ENCODE measurements around the gene CDKL1. TPM values are rescaled to one million over a fixed set of nuclear protein-coding genes. Genes with fewer than 3 reads are reported as not detected.

CDKL1 gene
- total RNA-seq, 1 donor from 2014 or later = 5.4 TPM

DNA sequence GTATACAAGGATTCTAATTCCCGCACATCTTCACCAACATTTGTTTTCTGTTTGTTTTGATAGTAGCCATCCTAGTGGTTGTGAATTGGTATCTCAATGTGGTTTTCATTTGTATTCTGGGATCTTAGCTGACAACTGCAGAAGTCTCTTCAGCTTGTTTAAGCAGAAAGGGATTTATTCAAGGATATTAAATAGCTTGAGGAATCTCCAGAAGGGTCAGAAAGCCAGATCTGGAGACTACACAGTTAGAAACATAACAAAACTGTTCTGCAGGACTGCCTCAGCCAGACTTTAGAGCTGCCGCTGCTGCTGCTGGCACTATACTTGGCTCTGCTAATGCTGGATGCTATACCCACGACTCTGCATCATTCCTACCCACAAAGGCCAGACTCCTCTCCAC is 13.4 kb upstream of the CDKL1 start:
- Mint-ChIP-seq H3K36me3 (ENCODE audit: low read depth, unreplicated experiment) (peaks cover 12% of the 10 kb centered on the region), H3K4me1 (ENCODE audit: low read depth, unreplicated experiment) (peaks cover 9% of the 10 kb centered on the region), H3K27me3 (ENCODE audit: low read depth, unreplicated experiment) (no peaks in the 10 kb centered on the region), H3K27ac (ENCODE audit: unreplicated experiment) (no peak overlapping the region), H3K9me3 (ENCODE audit: unreplicated experiment) (peaks cover 2% of the 10 kb centered on the region), H3K4me3 (ENCODE audit: unreplicated experiment) (no peak overlapping the region)
- Histone ChIP-seq H3K27me3 (ENCODE audit: insufficient read depth, low read length) (no peaks in the 10 kb centered on the region), H4K20me1 (ENCODE audit: insufficient read depth, low read length) (no peaks in the 10 kb centered on the region), H2AFZ (ENCODE audit: low read depth, low read length) (no peak overlapping the region), H3K4me3 (ENCODE audit: insufficient read depth, low read depth, low read length) (no peak overlapping the region), H3K9ac (ENCODE audit: low read length) (no peak overlapping the region), H3K27ac (ENCODE audit: low read depth, low read length) (no peak overlapping the region), H3K36me3 (ENCODE audit: insufficient read depth, low read length) (no peaks in the 10 kb centered on the region), H3K4me1 (ENCODE audit: insufficient read depth, low read length) (no peaks in the 10 kb centered on the region), H3K9me3 (ENCODE audit: insufficient read depth, low read depth, low read length) (no peaks in the 10 kb centered on the region), H3K79me2 (ENCODE audit: insufficient read depth, low read length) (no peaks in the 10 kb centered on the region), H3K4me2 (ENCODE audit: low read length) (no peak overlapping the region)
- TF ChIP-seq CTCF (IDR thresholded peaks at IDR 0.05; ENCODE audit: insufficient read depth, low read depth, low read length) = no peak
- TF ChIP-seq EZH2 (IDR thresholded peaks at IDR 0.05; ENCODE audit: insufficient read depth, low read length) = no peak
- FAIRE-seq (no peak), DNase-seq (ENCODE audit: low read depth) (no peak)

- peak; percentile 10 for DNase-seq (ENCODE audit: low read depth)
- Mint-ChIP-seq H3K36me3 (ENCODE audit: low read depth, unreplicated experiment) (peaks cover 8% of the 10 kb centered on the region), H3K9me3 (ENCODE audit: unreplicated experiment) (peaks cover 2% of the 10 kb centered on the region), H3K27me3 (ENCODE audit: low read depth, unreplicated experiment) (no peaks in the 10 kb centered on the region), H3K27ac (ENCODE audit: unreplicated experiment) (no peak overlapping the region), H3K4me1 (ENCODE audit: low read depth, unreplicated experiment) (peaks cover 11% of the 10 kb centered on the region), H3K4me3 (ENCODE audit: unreplicated experiment) (no peak overlapping the region)
- Histone ChIP-seq H3K4me3 (ENCODE audit: insufficient read depth, low read depth, low read length) (no peak overlapping the region), H3K36me3 (ENCODE audit: insufficient read depth, low read length) (no peaks in the 10 kb centered on the region), H4K20me1 (ENCODE audit: insufficient read depth, low read length) (no peaks in the 10 kb centered on the region), H2AFZ (ENCODE audit: low read depth, low read length) (no peak overlapping the region), H3K9me3 (ENCODE audit: insufficient read depth, low read depth, low read length) (no peaks in the 10 kb centered on the region), H3K9ac (ENCODE audit: low read length) (no peak overlapping the region), H3K79me2 (ENCODE audit: insufficient read depth, low read length) (no peaks in the 10 kb centered on the region), H3K4me1 (ENCODE audit: insufficient read depth, low read length) (no peaks in the 10 kb centered on the region), H3K27ac (ENCODE audit: low read depth, low read length) (no peak overlapping the region), H3K27me3 (ENCODE audit: insufficient read depth, low read length) (no peaks in the 10 kb centered on the region), H3K4me2 (ENCODE audit: low read length) (no peak overlapping the region)
- TF ChIP-seq CTCF (IDR thresholded peaks at IDR 0.05; ENCODE audit: insufficient read depth, low read depth, low read length) (no peak), EZH2 (IDR thresholded peaks at IDR 0.05; ENCODE audit: insufficient read depth, low read length) (no peak)
- peak; percentile 86 for FAIRE-seq
Observed at GRCh38 chr14:50407111-50407812, 10.6 kb upstream of the CDKL1 start.

GRCh38 chr14:50403419-50403818 is 6.7 kb upstream of the CDKL1 start:
- no peak overlapping the region for H3K27ac Mint-ChIP-seq (ENCODE audit: unreplicated experiment)
- H3K27ac ChIP-seq (ENCODE audit: low read depth, low read length) = no peak overlapping the region
- H3K4me1 ChIP-seq (ENCODE audit: insufficient read depth, low read length) = no peaks in the 10 kb centered on the region

More at GRCh38 chr14:50403419-50403818, 6.7 kb upstream of the CDKL1 start:
- Mint-ChIP-seq H3K36me3 (ENCODE audit: low read depth, unreplicated experiment) (peaks cover 4% of the 10 kb centered on the region), H3K4me1 (ENCODE audit: low read depth, unreplicated experiment) (peaks cover 2% of the 10 kb centered on the region), H3K9me3 (ENCODE audit: unreplicated experiment) (peaks cover 2% of the 10 kb centered on the region), H3K27me3 (ENCODE audit: low read depth, unreplicated experiment) (no peaks in the 10 kb centered on the region), H3K4me3 (ENCODE audit: unreplicated experiment) (no peak overlapping the region)
- no peaks in the 10 kb centered on the region for H4K20me1 ChIP-seq (ENCODE audit: insufficient read depth, low read length)
- H3K4me2 ChIP-seq (ENCODE audit: low read length) = no peak overlapping the region
- H3K27me3 ChIP-seq (ENCODE audit: insufficient read depth, low read length) = no peaks in the 10 kb centered on the region
- no peak overlapping the region for H3K9ac ChIP-seq (ENCODE audit: low read length)
- no peak for DNase-seq (ENCODE audit: low read depth)
- FAIRE-seq = no peak
- H3K36me3 ChIP-seq (ENCODE audit: insufficient read depth, low read length) = no peaks in the 10 kb centered on the region
- no peaks in the 10 kb centered on the region for H3K79me2 ChIP-seq (ENCODE audit: insufficient read depth, low read length)
- H2AFZ ChIP-seq (ENCODE audit: low read depth, low read length) = no peak overlapping the region
- no peaks in the 10 kb centered on the region for H3K9me3 ChIP-seq (ENCODE audit: insufficient read depth, low read depth, low read length)
- TF ChIP-seq EZH2 (IDR thresholded peaks at IDR 0.05; ENCODE audit: insufficient read depth, low read length) (no peak), CTCF (IDR thresholded peaks at IDR 0.05; ENCODE audit: insufficient read depth, low read depth, low read length) (no peak)
- no peak overlapping the region for H3K4me3 ChIP-seq (ENCODE audit: insufficient read depth, low read depth, low read length)

Measured in astrocyte (in vitro differentiated cells and primary cell).